HG03103 (cell line): ENCODE measurements around the gene OR52E5.

Source experiments
- ATAC-seq: cut with Tn5 transposase; IDR thresholded peaks from one replicate; pipeline ENCODE4 v1.9.1; 2021; ENCODE audit warnings: low read depth; ENCODE audit not compliant: unreplicated experiment

Gene OR52E5

GRCh38 chr11:5892908-5893307 is at the start of gene OR52E5:
TSS of gene OR52E5 (plus strand) at chr11:5893208. CDS start at chr11:5900777, 7,569 bp downstream.
- ATAC-seq, result no peak

- no peak for ATAC-seq
Observed at GRCh38 chr11:5846701-5847100, 46.3 kb upstream of the OR52E5 start.

- ATAC-seq, result no peak
Observed at GRCh38 chr11:5847711-5848110, 45.3 kb upstream of the OR52E5 start.

- ATAC-seq, result no peak
Observed at GRCh38 chr11:5851002-5851401, 42.0 kb upstream of the OR52E5 start.

GRCh38 chr11:5857590-5857989 is 35.4 kb upstream of the OR52E5 start, which contains the start of gene OR52E8:
TSS of gene OR52E8 (minus strand) at chr11:5857690. CDS start at chr11:5857690, 0 bp downstream.
- ATAC-seq, result no peak

- no peak for ATAC-seq
Observed at GRCh38 chr11:5865826-5866225, 27.2 kb upstream of the OR52E5 start.

- ATAC-seq, result no peak
Observed at GRCh38 chr11:5878564-5878963, 14.4 kb upstream of the OR52E5 start.

GRCh38 chr11:5880329-5880728 is 12.7 kb upstream of the OR52E5 start, which contains the start of gene OR52E4:
TSS of gene OR52E4 (plus strand) at chr11:5880629. CDS start at chr11:5884293, 3,664 bp downstream.
- ATAC-seq, result no peak

- no peak for ATAC-seq
Observed at GRCh38 chr11:5881756-5882155, 11.3 kb upstream of the OR52E5 start.

GRCh38 chr11:5887172-5887571 is 5.8 kb upstream of the OR52E5 start:
- no peak for ATAC-seq

GRCh38 chr11:5887661-5888060 is 5.3 kb upstream of the OR52E5 start:
- ATAC-seq, result no peak

- no peak for ATAC-seq
Observed at GRCh38 chr11:5891216-5891800, 1.7 kb upstream of the OR52E5 start.

GRCh38 chr11:5899534-5899933 is 6.5 kb downstream of the OR52E5 start:
- ATAC-seq, result no peak

- no peak for ATAC-seq
Observed at GRCh38 chr11:5910540-5910939, 17.5 kb downstream of the OR52E5 start.

- ATAC-seq, result peak; percentile 53
Observed at GRCh38 chr11:5922749-5923426, 29.9 kb downstream of the OR52E5 start.

- peak; percentile 31 for ATAC-seq
Observed at GRCh38 chr11:5923427-5923776, 30.4 kb downstream of the OR52E5 start.

- no peak for ATAC-seq
Observed at GRCh38 chr11:5923794-5924193, 30.8 kb downstream of the OR52E5 start.

GRCh38 chr11:5928271-5928670 is 35.3 kb downstream of the OR52E5 start:
- ATAC-seq, result no peak

GRCh38 chr11:5928811-5929210 is 35.8 kb downstream of the OR52E5 start:
- ATAC-seq, result no peak

GRCh38 chr11:5929571-5930368 is 36.8 kb downstream of the OR52E5 start:
- ATAC-seq, result no peak

- no peak for ATAC-seq
Observed at GRCh38 chr11:5930614-5931013, 37.6 kb downstream of the OR52E5 start.
